K562 (cell line): Measurements from ENCODE around the gene CELSR2. TPM values are rescaled to one million over a fixed set of nuclear protein-coding genes. Genes with fewer than 3 reads are reported as not detected.
A peak's percentile ranks its signal among the peaks of the same experiment; 100 is the strongest.

ENCODE experiments used
- CHD4 ChIP-seq: fragments of 200-600 bp; sonication (generic); IDR thresholded peaks from 3 replicates; pipeline ENCODE4 v1.6.1; 2012; ENCODE audit warnings: low read depth, mild to moderate bottlenecking, mixed read lengths, low read length, inconsistent platforms; ENCODE audit not compliant: insufficient read depth, insufficient replicate concordance, poor library complexity, severe bottlenecking
- E2F3 ChIP-seq: fragments of 250-450 bp; sonication (Bioruptor Pico); IDR thresholded peaks from 2 replicates; pipeline ENCODE4 v1.4.0; 2020; ENCODE audit warnings: mild to moderate bottlenecking
- EWSR1 ChIP-seq: fragments of 450-650 bp; IDR thresholded peaks from 2 replicates; pipeline ENCODE4 v1.6.1; 2018; ENCODE audit warnings: borderline replicate concordance, mild to moderate bottlenecking, low read depth, moderate library complexity; ENCODE audit not compliant: partially characterized antibody
- EZH2 ChIP-seq: IDR thresholded peaks from 2 replicates; pipeline ENCODE4 v1.6.1; 2012; ENCODE audit warnings: low read depth, mild to moderate bottlenecking, inconsistent platforms, low read length, borderline replicate concordance
- HDAC8 ChIP-seq: fragments of 450-650 bp; IDR thresholded peaks from 2 replicates; pipeline ENCODE4 v1.6.1; 2016; ENCODE audit warnings: mild to moderate bottlenecking, missing genetic modification characterization, moderate library complexity, missing compliant biosample characterization
- HNRNPLL ChIP-seq: fragments of 200-400 bp; formaldehyde crosslinking; IDR thresholded peaks from 2 replicates; pipeline ENCODE4 v1.6.1; 2017; ENCODE audit warnings: low read length, low read depth, mild to moderate bottlenecking; ENCODE audit not compliant: poor library complexity, severe bottlenecking
- MEIS2 ChIP-seq: fragments of 450-650 bp; IDR thresholded peaks from 2 replicates; pipeline ENCODE4 v1.6.1; 2014; ENCODE audit warnings: mild to moderate bottlenecking; ENCODE audit not compliant: partially characterized antibody
- NFIC ChIP-seq: fragments of 450-650 bp; IDR thresholded peaks from 2 replicates; pipeline ENCODE4 v1.6.1; 2017; ENCODE audit warnings: mild to moderate bottlenecking, inconsistent platforms
- NONO ChIP-seq, 2 experiments: fragments of 200-400 bp in 1 of 2; fragments of 450-650 bp in 1 of 2; formaldehyde crosslinking in 1 of 2; IDR thresholded peaks; 2 replicates each; pipeline ENCODE4 v1.6.1; 2017; ENCODE audit warnings: low read depth in 2 of 2, mild to moderate bottlenecking in 2 of 2, moderate library complexity in 2 of 2, low read length in 1 of 2
- NUFIP1 ChIP-seq: fragments of 450-650 bp; IDR thresholded peaks from 2 replicates; pipeline ENCODE4 v1.6.1; 2018; ENCODE audit not compliant: partially characterized antibody
- RBBP5 ChIP-seq: fragments of 200-600 bp; sonication (generic); IDR thresholded peaks from 2 replicates; pipeline ENCODE4 v1.6.1; 2012; ENCODE audit warnings: borderline replicate concordance, mild to moderate bottlenecking, low read length, control low read depth, inconsistent platforms; ENCODE audit not compliant: insufficient read depth, poor library complexity, severe bottlenecking
- RBFOX2 ChIP-seq: fragments of 200-400 bp; formaldehyde crosslinking; IDR thresholded peaks from 2 replicates; pipeline ENCODE4 v1.6.1; 2017; ENCODE audit warnings: low read depth, mild to moderate bottlenecking, low read length, moderate library complexity
- RBM39 ChIP-seq: fragments of 200-400 bp; formaldehyde crosslinking; optimal IDR thresholded peaks from 2 replicates; pipeline ENCODE3; 2018; ENCODE audit warnings: low read depth, low read length
- TEAD4 ChIP-seq, 2 experiments: sonication (generic) in 1 of 2; formaldehyde crosslinking in 1 of 2; IDR thresholded peaks; 2 replicates each; pipeline versions ENCODE4 v1.6.1 to v1.8.0; 2012 to 2022; ENCODE audit warnings: borderline replicate concordance in 1 of 2, inconsistent platforms in 1 of 2, low read length in 1 of 2, mild to moderate bottlenecking in 1 of 2, missing genetic modification reagents in 1 of 2
- ZFP30 ChIP-seq: fragments of 250-450 bp; sonication (Bioruptor Pico); IDR thresholded peaks from 2 replicates; pipeline ENCODE4 v1.8.0; 2022; ENCODE audit warnings: moderate library complexity, mild to moderate bottlenecking, inconsistent platforms, borderline replicate concordance
- ZNF121 ChIP-seq: sonication (generic); formaldehyde crosslinking; conservative IDR thresholded peaks from 2 replicates; pipeline ENCODE4 v1.8.0; 2022; ENCODE audit warnings: missing genetic modification reagents
- ZNF76 ChIP-seq: fragments of 250-450 bp; sonication (Bioruptor Pico); IDR thresholded peaks from 2 replicates; pipeline ENCODE4 v1.4.0; 2020; ENCODE audit warnings: mild to moderate bottlenecking, moderate library complexity, borderline replicate concordance
- polyA plus RNA-seq, 8 experiments: library from polyadenylated mRNA; depleted of rRNA in 4 of 8; stranded (reverse) in 5 of 8; unstranded in 3 of 8; fragments of >200 nt; fragmentation: Nextera tagmentation in 2 of 8; fragmentation: Illumina TruSeq in 1 of 8; extraction: Ambion mirVana in 2 of 8; extraction: Trizol in 1 of 8; gene quantifications; 2 replicates each; pipeline versions ENCODE4 v1.2.1 to v1.2.3, GENCODE V29; 2011 to 2014; ENCODE audit warnings: inconsistent platforms in 1 of 8, missing spikeins in 1 of 8
- total RNA-seq, 7 experiments: library from RNA; depleted of rRNA in 6 of 7; stranded (reverse); fragments of >200 nt in 6 of 7; fragmentation: Illumina TruSeq in 2 of 7; extraction: Trizol in 2 of 7; gene quantifications; 2 replicates each; pipeline versions ENCODE4 v1.2.1 to v1.2.3, GENCODE V29; 2011 to 2021; ENCODE audit warnings: low replicate concordance in 1 of 7
- TF ChIP-seq, protein P1 (sequence below): sonication (generic); formaldehyde crosslinking; IDR thresholded peaks from 2 replicates; pipeline ENCODE4 v1.8.1; 2023; ENCODE audit warnings: mild to moderate bottlenecking, missing genetic modification reagents
- TF ChIP-seq, protein P2 (sequence below): fragments of 250-450 bp; sonication (Bioruptor Pico); IDR thresholded peaks from 2 replicates; pipeline ENCODE4 v1.4.0; 2020
- TF ChIP-seq, protein P3 (sequence below): sonication (generic); IDR thresholded peaks from 2 replicates; pipeline ENCODE4 v1.6.1; 2016
- TF ChIP-seq, protein P4 (sequence below): sonication (generic); formaldehyde crosslinking; IDR thresholded peaks from 2 replicates; pipeline ENCODE4 v1.8.0; 2022; ENCODE audit warnings: missing genetic modification reagents, mild to moderate bottlenecking, moderate library complexity, borderline replicate concordance

The CELSR2 gene
- total and polyA plus RNA-seq, 9 of the 15 experiments (the other 6 are each of a cell fraction or from before 2014, with no cell fraction given): 0.31 to 21.9 (median 4.2) TPM

DNA sequence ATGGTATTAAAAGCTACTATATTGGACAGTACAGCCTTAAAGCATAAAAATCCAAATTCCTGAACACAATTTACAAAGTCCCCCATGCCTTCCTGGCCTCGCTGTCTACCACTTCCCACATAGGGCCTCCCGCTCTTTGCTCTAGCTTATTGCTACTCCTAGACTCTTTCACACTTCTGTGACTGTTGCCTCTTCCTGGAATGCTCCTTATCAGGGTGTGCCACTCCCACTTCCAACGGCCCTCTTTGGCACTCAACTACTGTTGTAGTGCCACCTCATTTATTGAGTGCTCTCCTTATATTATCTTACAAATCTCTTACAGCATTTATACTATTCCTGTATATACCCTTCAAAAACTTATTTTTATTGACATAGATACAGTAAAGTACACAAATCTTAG lies 30.8 kb upstream of the CELSR2 start (continued):
- TF ChIP-seq RBBP5 (no peak), EWSR1 (no peak), CHD4 (no peak), HNRNPLL (peak; percentile 35), RBFOX2 (0 out of 2 replicates have a peak, but pooled peaks have one; percentile 29), MEIS2 (no peak), HDAC8 (tag) (no peak), NUFIP1 (no peak), NFIC (peak; percentile 64), EZH2 (no peak), TEAD4 (IDR thresholded peaks at IDR 0.05; ENCODE audit: low read length) (peak; percentile 69), TEAD4 (CRISPR knock-in tag; IDR thresholded peaks at IDR 0.05; ENCODE audit: borderline replicate concordance) (no peak), ZNF121 (CRISPR knock-in tag) (no peak), NONO (IDR thresholded peaks at IDR 0.05; ENCODE audit: low read depth in 2 of 2, low read length in 1 of 2) (no peak), ZFP30 (CRISPR knock-in tag) (no peak), E2F3 (CRISPR knock-in tag) (no peak), RBM39 (no peak), ZNF76 (CRISPR knock-in tag) (no peak)
- TF ChIP-seq, protein P1, sequence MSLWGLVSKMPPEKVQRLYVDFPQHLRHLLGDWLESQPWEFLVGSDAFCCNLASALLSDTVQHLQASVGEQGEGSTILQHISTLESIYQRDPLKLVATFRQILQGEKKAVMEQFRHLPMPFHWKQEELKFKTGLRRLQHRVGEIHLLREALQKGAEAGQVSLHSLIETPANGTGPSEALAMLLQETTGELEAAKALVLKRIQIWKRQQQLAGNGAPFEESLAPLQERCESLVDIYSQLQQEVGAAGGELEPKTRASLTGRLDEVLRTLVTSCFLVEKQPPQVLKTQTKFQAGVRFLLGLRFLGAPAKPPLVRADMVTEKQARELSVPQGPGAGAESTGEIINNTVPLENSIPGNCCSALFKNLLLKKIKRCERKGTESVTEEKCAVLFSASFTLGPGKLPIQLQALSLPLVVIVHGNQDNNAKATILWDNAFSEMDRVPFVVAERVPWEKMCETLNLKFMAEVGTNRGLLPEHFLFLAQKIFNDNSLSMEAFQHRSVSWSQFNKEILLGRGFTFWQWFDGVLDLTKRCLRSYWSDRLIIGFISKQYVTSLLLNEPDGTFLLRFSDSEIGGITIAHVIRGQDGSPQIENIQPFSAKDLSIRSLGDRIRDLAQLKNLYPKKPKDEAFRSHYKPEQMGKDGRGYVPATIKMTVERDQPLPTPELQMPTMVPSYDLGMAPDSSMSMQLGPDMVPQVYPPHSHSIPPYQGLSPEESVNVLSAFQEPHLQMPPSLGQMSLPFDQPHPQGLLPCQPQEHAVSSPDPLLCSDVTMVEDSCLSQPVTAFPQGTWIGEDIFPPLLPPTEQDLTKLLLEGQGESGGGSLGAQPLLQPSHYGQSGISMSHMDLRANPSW (CRISPR knock-in tag): no peak
- TF ChIP-seq, protein P2, sequence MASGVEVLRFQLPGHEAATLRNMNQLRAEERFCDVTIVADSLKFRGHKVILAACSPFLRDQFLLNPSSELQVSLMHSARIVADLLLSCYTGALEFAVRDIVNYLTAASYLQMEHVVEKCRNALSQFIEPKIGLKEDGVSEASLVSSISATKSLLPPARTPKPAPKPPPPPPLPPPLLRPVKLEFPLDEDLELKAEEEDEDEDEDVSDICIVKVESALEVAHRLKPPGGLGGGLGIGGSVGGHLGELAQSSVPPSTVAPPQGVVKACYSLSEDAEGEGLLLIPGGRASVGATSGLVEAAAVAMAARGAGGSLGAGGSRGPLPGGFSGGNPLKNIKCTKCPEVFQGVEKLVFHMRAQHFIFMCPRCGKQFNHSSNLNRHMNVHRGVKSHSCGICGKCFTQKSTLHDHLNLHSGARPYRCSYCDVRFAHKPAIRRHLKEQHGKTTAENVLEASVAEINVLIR: no peak
- TF ChIP-seq, protein P3, sequence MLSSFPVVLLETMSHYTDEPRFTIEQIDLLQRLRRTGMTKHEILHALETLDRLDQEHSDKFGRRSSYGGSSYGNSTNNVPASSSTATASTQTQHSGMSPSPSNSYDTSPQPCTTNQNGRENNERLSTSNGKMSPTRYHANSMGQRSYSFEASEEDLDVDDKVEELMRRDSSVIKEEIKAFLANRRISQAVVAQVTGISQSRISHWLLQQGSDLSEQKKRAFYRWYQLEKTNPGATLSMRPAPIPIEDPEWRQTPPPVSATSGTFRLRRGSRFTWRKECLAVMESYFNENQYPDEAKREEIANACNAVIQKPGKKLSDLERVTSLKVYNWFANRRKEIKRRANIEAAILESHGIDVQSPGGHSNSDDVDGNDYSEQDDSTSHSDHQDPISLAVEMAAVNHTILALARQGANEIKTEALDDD: no peak
- TF ChIP-seq, protein P4, sequence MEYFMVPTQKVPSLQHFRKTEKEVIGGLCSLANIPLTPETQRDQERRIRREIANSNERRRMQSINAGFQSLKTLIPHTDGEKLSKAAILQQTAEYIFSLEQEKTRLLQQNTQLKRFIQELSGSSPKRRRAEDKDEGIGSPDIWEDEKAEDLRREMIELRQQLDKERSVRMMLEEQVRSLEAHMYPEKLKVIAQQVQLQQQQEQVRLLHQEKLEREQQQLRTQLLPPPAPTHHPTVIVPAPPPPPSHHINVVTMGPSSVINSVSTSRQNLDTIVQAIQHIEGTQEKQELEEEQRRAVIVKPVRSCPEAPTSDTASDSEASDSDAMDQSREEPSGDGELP (CRISPR knock-in tag): no peak
